Psoas muscle (tissue), 8 donors: ENCODE measurements around the gene LTB4R. TPM values are rescaled to one million over a fixed set of nuclear protein-coding genes. Genes with fewer than 3 reads are reported as not detected.
A peak's percentile ranks its signal among the peaks of the same experiment; 100 is the strongest.

ENCODE experiments used
- ATAC-seq, 4 donors: fragments of 200-7000 bp; cut with Tn5 transposase; one replicate each; pipeline ENCODE4 v1.9.1; 2020; ENCODE audit warnings: moderate library complexity in 3 of 4, mild to moderate bottlenecking in 2 of 4
- DNase-seq, 2 donors: peaks; one replicate each; pipeline ENCODE4 v3.0.0-alpha.2; 2020
- H3K27ac ChIP-seq: fragments of 200-600 bp; one replicate; pipeline ENCODE4 v1.8.0; 2022
- H3K27me3 ChIP-seq, 3 donors: fragments of 200-600 bp in 1 of 3; one replicate each; pipeline versions ENCODE4 v1.6.1 to v1.8.0; 2013 to 2022; ENCODE audit warnings: low read length in 2 of 3, mild to moderate bottlenecking in 2 of 3, moderate library complexity in 1 of 3; ENCODE audit not compliant: insufficient read depth in 3 of 3
- H3K36me3 ChIP-seq, 2 donors: fragments of 200-600 bp in 1 of 2; one replicate each; pipeline versions ENCODE4 v1.6.1 to v1.8.0; 2013 to 2022; ENCODE audit warnings: low read depth in 1 of 2, mild to moderate bottlenecking in 1 of 2, moderate library complexity in 1 of 2; ENCODE audit not compliant: insufficient read depth in 1 of 2
- H3K4me1 ChIP-seq: fragments of 200-600 bp; one replicate; pipeline ENCODE4 v1.8.0; 2022
- H3K4me3 ChIP-seq: fragments of 200-600 bp; one replicate; pipeline ENCODE4 v1.8.0; 2022; ENCODE audit warnings: mild to moderate bottlenecking
- H3K9me3 ChIP-seq: fragments of 200-600 bp; one replicate; pipeline ENCODE4 v1.8.0; 2022
- CTCF ChIP-seq: fragments of 200-600 bp; IDR thresholded peaks from one replicate; pipeline ENCODE4 v1.8.0; 2022; ENCODE audit warnings: antibody characterized with exemption
- WGBS, 3 donors: extraction: QIAGEN DNeasy Blood & Tissue Kit; methylation state at CpG; one replicate each; pipeline versions ENCODE4 v1.1.6 to v1.1.7; 2013; 5-methylcytosine and 5-hydroxymethylcytosine counted together
- intact Hi-C, 2 donors: fragments of 100-400 bp; cut with DNase I; formaldehyde crosslinking; loops; one replicate each; pipeline versions ENCODE4 v1.11.0 to v1.14.2; 2022
- polyA plus RNA-seq, 3 donors: library from polyadenylated mRNA; stranded (reverse); fragments of 200-250 nt; gene quantifications; one replicate each; pipeline ENCODE4 v1.2.3, GENCODE V29; 2013
- total RNA-seq, 4 donors: library from RNA; stranded (reverse); fragmentation: NEBNext Ultra II Directional in 2 of 4; extraction: Animal tissue kit (Norgen Biotek cat#: 25700) in 2 of 4; gene quantifications; one replicate each; pipeline versions ENCODE4 v1.2.1 to v1.2.4, GENCODE V29; 2021 to 2023
- donor health status: healthy with polysubstance abuse.
- donor health status: DM: no; HTN: no; CAD: no; lungs with moderate emphysema.
- donor health status: Bipolar disorder and iron deficiency.
- donor health status: healthy.
- donor health status: DM: yes; HTN: yes; CAD: no.
- donor health status: DM: no; HTN: no; CAD: no.
- donor health status: DM: no; HTN: no; CAD: no.
- donor health status: DM: yes; HTN: yes; CAD: no.

LTB4R gene
- total and polyA plus RNA-seq, 7 donors: 0.35 to 2.1 (median 1.9) TPM

- intact Hi-C loops: loop anchor here in 1 of 2 donors (2.0 kb wide), 1 partner anchor 29 kb away; the partner anchor contains the start of gene TINF2
- ATAC-seq: no peak
- 17 to 22% (median 21%) methylated on average over 3 of the region's 3 CpGs for WGBS, 3 donors
- Histone ChIP-seq H3K4me1 (no peaks in the 10 kb centered on the region), H3K27ac (peak overlapping the region; percentile 92), H3K4me3 (peak overlapping the region; percentile 74), H3K9me3 (no peaks in the 10 kb centered on the region), H3K27me3 (no peaks in the 10 kb centered on the region), H3K36me3 (peaks cover 8 to 30% of the 10 kb centered on the region in 2 donors)
- no peak for TF ChIP-seq CTCF
- no peak for DNase-seq
Observed at GRCh38 chr14:24271834-24272263, 39.5 kb upstream of the LTB4R start.

- no peak overlapping the region for H3K4me3 ChIP-seq
- 94 to 99% (median 95%) methylated on average over 2 of the region's 2 CpGs for WGBS, 3 donors
- no peaks in the 10 kb centered on the region for H3K4me1 ChIP-seq
- intact Hi-C loops: no loop called here
- no peak for DNase-seq
- no peaks in the 10 kb centered on the region for H3K9me3 ChIP-seq
- H3K27ac ChIP-seq: no peak overlapping the region
- peaks cover 8 to 24% of the 10 kb centered on the region in 2 donors for H3K36me3 ChIP-seq
- ATAC-seq: no peak
- H3K27me3 ChIP-seq: no peaks in the 10 kb centered on the region
- no peak for TF ChIP-seq CTCF
Observed at GRCh38 chr14:24272467-24272866, 38.8 kb upstream of the LTB4R start.

GRCh38 chr14:24273422-24273998 lies 37.8 kb upstream of the LTB4R start:
- ATAC-seq (no peak), DNase-seq (peak in 1 of 2 donors; percentile 13)
- Histone ChIP-seq H3K4me3 (no peak overlapping the region), H3K4me1 (no peaks in the 10 kb centered on the region), H3K36me3 (peaks cover 8 to 14% of the 10 kb centered on the region in 2 donors), H3K9me3 (no peaks in the 10 kb centered on the region), H3K27ac (no peak overlapping the region), H3K27me3 (no peaks in the 10 kb centered on the region)
- WGBS, 3 donors: 76 to 87% (median 81%) methylated on average over 3 of the region's 3 CpGs
- no peak for TF ChIP-seq CTCF
- intact Hi-C loops: no loop called here

GRCh38 chr14:24274101-24274543 lies 37.2 kb upstream of the LTB4R start:
- no peak overlapping the region for H3K27ac ChIP-seq
- H3K4me1 ChIP-seq: no peaks in the 10 kb centered on the region
- H3K36me3 ChIP-seq: peaks cover 3 to 8% of the 10 kb centered on the region in 2 donors
- ATAC-seq (no peak), DNase-seq (peak in 1 of 2 donors; percentile 1)
- no peaks in the 10 kb centered on the region for H3K9me3 ChIP-seq
- intact Hi-C loops: no loop called here
- no peak for TF ChIP-seq CTCF
- no peak overlapping the region for H3K4me3 ChIP-seq
- WGBS, 3 donors: 74 to 91% (median 88%) methylated on average over 3 of the region's 3 CpGs
- H3K27me3 ChIP-seq: no peaks in the 10 kb centered on the region

GRCh38 chr14:24277071-24277470 lies 34.2 kb upstream of the LTB4R start:
- DNase-seq (peak in 1 of 2 donors; percentile 24), ATAC-seq (no peak)
- no peak for TF ChIP-seq CTCF
- H3K4me1 ChIP-seq: no peaks in the 10 kb centered on the region
- no peaks in the 10 kb centered on the region for H3K27me3 ChIP-seq
- intact Hi-C loops: no loop called here
- no peak overlapping the region for H3K4me3 ChIP-seq
- no peaks in the 10 kb centered on the region for H3K9me3 ChIP-seq
- H3K36me3 ChIP-seq: no peaks in the 10 kb centered on the region
- 92 to 95% (median 95%) methylated on average over 6 of the region's 6 CpGs for WGBS, 3 donors
- H3K27ac ChIP-seq: no peak overlapping the region
